SIG-M5 (cell line): ENCODE data around the gene PASK.

ENCODE experiments used
- DNase-seq: peaks from one replicate; lab custom pipeline; 2025; lab: John Stamatoyannopoulos, UW

PASK gene

GRCh38 chr2:241064802-241065354 is 84.4 kb downstream of the PASK start:
- no peak for DNase-seq

GRCh38 chr2:241064008-241064801 is 85.1 kb downstream of the PASK start:
- DNase-seq: no peak

GRCh38 chr2:241063587-241063986 is 85.7 kb downstream of the PASK start:
- DNase-seq: no peak

DNA sequence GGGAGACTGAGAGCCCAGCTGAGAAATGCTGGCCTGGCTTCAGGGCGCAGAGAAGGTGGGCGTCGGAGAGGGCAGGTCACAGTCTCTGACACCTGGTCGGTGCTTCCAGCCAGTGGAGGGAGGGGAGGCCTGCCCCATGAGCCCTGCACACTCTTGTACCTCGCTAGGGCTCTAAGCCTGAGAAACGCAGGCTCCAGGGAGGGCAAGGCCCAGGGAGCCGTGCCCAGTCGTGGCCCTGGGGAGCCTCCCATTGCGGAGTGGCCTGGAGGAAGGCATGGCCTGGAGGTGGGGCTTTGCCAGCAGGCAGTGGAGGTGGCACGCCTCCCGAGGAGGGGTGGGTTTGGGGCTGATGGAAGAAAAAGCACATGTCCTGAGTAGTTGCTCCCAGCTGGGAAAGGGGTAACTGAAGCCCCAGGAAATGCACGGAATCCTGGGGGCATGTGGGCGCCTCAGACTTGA is 86.2 kb downstream of the PASK start:
- DNase-seq: no peak

DNA sequence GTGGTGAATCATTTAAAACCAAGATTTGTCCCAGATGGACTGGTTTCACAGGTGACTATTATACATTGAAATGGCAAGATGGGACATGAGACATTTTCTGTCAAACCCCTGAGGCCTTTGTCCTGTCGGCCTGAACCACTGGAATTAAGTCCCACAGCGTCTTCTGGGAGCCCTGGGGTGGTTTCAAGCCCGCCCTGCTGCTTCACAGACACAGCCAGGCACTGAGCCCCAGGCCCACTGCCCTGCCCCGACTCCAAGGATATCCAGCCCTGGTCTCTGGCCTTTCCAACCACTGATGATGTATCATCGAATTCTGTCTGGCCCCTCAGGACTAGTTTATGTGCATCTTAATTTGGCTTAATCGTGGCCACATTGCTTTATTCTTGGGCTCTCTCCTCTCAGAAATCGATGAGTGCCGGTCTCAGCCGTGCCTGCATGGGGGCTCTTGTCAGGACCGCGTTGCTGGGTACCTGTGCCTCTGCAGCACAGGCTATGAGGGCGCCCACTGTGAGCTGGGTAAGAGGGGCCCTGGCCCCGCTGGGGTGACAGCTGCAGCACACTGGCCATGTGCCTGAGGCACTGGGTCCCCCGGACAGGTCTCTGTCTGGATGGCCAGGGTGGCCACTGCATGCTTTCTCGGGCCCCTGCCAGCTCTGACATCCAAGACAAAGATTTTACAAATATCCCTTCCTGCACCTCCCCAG is 86.7 kb downstream of the PASK start:
- no peak for DNase-seq

GRCh38 chr2:241061275-241061674 is 88.0 kb downstream of the PASK start:
- DNase-seq: no peak
